Activated CD4-positive, CD25-positive, alpha-beta regulatory T cell treated with anti-CD3 and anti-CD28 coated beads, Interleukin-2, amount 50 U/mL, for 72 hours (primary cell): ENCODE measurements around the gene PCDHA5.

ENCODE experiments used
- DNase-seq: peaks from one replicate; pipeline ENCODE4 v3.0.0; 2021

Gene PCDHA5

DNA sequence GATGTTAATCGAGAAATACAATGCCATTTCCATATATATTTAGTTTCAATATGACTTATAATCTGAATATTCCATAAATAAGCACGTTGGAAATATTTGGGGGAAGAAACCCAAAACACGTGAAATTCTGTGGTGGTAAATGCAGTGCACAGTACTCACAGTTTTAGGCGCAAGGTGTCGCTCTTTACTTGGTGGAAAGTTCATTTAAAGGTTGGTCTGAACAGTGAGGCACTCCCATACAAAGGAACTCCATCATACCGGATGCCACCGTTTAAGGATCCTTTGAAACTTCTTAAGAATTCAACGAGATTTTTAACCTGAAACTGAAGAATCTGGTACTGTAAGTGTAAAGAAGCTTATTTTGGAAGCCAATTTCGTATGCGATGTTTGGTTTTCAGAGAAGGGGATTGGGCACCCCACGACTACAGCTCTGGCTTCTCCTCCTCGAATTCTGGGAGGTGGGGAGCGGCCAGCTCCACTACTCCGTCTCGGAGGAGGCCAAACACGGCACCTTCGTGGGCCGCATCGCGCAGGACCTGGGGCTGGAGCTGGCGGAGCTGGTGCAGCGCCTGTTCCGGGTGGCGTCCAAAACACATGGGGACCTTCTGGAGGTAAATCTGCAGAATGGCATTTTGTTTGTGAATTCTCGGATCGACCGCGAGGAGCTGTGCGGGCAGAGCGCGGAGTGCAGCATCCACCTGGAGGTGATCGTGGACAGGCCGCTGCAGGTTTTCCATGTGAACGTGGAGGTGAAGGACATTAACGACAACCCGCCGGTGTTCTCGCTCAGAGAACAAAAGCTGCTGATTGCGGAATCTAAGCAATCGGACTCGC is 47.5 kb downstream of the PCDHA5 start, which contains the start of gene PCDHA11:
Gene PCDHA11, plus strand, starts transcription at position 237 of the 834 bp plus-strand sequence. Its CDS starts 147 bp downstream, at position 384.
- DNase-seq: no peak

DNA sequence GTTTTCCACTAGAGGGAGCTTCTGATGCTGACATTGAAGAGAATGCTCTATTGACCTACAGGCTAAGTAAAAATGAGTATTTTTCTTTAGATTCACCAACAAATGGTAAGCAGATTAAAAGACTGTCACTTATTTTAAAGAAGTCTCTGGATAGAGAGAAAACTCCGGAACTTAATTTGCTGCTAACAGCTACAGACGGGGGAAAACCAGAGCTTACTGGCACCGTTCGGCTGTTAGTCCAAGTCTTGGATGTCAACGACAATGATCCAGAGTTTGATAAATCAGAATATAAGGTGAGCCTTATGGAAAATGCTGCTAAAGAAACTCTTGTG is 48.1 kb downstream of the PCDHA5 start:
- no peak for DNase-seq

DNA sequence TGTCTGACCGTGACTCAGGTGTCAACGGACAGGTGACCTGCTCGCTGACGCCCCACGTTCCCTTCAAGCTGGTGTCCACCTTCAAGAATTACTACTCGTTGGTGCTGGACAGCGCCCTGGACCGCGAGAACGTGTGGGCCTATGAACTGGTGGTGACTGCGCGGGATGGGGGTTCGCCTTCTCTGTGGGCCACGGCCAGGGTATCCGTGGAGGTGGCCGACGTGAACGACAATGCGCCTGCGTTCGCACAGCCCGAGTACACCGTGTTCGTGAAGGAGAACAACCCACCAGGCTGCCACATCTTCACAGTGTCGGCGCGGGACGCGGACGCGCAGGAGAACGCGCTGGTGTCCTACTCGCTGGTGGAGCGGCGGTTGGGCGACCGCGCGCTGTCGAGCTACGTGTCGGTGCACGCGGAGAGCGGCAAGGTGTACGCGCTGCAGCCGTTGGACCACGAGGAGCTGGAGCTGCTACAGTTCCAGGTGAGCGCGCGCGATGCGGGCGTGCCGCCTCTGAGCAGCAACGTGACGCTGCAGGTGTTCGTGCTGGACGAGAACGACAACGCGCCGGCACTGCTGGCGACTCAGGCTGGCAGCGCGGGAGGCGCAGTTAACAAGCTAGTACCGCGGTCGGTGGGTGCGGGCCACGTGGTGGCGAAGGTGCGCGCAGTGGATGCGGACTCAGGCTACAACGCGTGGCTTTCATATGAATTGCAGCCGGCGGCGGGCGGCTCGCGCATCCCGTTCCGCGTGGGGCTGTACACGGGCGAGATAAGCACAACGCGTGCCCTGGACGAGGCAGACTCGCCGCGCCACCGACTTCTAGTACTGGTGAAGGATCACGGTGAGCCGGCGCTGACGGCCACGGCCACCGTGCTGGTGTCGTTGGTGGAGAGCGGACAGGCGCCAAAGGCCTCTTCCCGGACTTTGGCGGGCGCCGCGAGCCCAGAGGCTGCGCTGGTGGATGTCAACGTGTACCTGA is 49.1 kb downstream of the PCDHA5 start:
- DNase-seq: no peak
